Hepatocyte (in vitro differentiated cells): Measurements from ENCODE around the gene DYSF. TPM values are rescaled to one million over a fixed set of nuclear protein-coding genes. Genes with fewer than 3 reads are reported as not detected.

ENCODE experiments used
- DNase-seq: peaks from one replicate; pipeline ENCODE4 v3.0.0-alpha.2; 2016; ENCODE audit warnings: low spot score
- H2AFZ ChIP-seq: fragments of 200-600 bp; sonication (generic); 2 replicates; pipeline ENCODE4 v1.6.0; 2016; ENCODE audit warnings: antibody characterized with exemption, mild to moderate bottlenecking
- H3K27ac ChIP-seq: fragments of 200-600 bp; sonication (generic); 2 replicates; pipeline ENCODE4 v1.5.1; 2016; ENCODE audit warnings: mild to moderate bottlenecking
- H3K27me3 ChIP-seq: fragments of 200-600 bp; sonication (generic); 2 replicates; pipeline ENCODE4 v1.6.1; 2016
- H3K36me3 ChIP-seq: fragments of 200-600 bp; sonication (generic); replicated peaks from 2 replicates; pipeline ENCODE4 v1.5.1; 2016; ENCODE audit warnings: low read depth; ENCODE audit not compliant: insufficient read depth
- H3K4me1 ChIP-seq: fragments of 200-600 bp; sonication (generic); 2 replicates; pipeline ENCODE4 v1.5.1; 2016; ENCODE audit warnings: mild to moderate bottlenecking, moderate library complexity; ENCODE audit not compliant: insufficient read depth
- H3K4me2 ChIP-seq: fragments of 200-600 bp; sonication (generic); 2 replicates; pipeline ENCODE4 v1.6.0; 2016
- H3K4me3 ChIP-seq: fragments of 200-600 bp; sonication (generic); 2 replicates; pipeline ENCODE4 v1.5.1; 2016; ENCODE audit warnings: mild to moderate bottlenecking
- H3K79me2 ChIP-seq: fragments of 200-600 bp; sonication (generic); 2 replicates; pipeline ENCODE4 v1.6.0; 2017; ENCODE audit warnings: mild to moderate bottlenecking
- H3K9me2 ChIP-seq: fragments of 200-600 bp; sonication (generic); replicated peaks from 2 replicates; pipeline ENCODE4 v1.6.0; 2017; ENCODE audit warnings: mild to moderate bottlenecking; ENCODE audit not compliant: insufficient read depth
- H3K9me3 ChIP-seq: fragments of 200-600 bp; sonication (generic); 2 replicates; pipeline ENCODE4 v1.5.1; 2016; ENCODE audit warnings: low read depth, mild to moderate bottlenecking
- H4K20me1 ChIP-seq: fragments of 200-600 bp; sonication (generic); 2 replicates; pipeline ENCODE4 v1.6.0; 2016; ENCODE audit warnings: mild to moderate bottlenecking; ENCODE audit not compliant: insufficient read depth, poor library complexity, severe bottlenecking
- EZH2 ChIP-seq: fragments of 200-600 bp; sonication (generic); IDR thresholded peaks from 2 replicates; pipeline ENCODE4 v1.6.1; 2016; ENCODE audit warnings: antibody characterized with exemption, mild to moderate bottlenecking, borderline replicate concordance
- EZH2phosphoT487 ChIP-seq: fragments of 200-600 bp; sonication (generic); IDR thresholded peaks from one replicate; pipeline ENCODE4 v1.6.1; 2018; ENCODE audit warnings: antibody characterized with exemption, mild to moderate bottlenecking, low read depth, moderate library complexity; ENCODE audit not compliant: unreplicated experiment, severe bottlenecking
- WGBS: methylation state at CpG from one replicate; pipeline ENCODE4 v1.1.6; 2016; ENCODE audit warnings: low lambda C conversion rate; ENCODE audit errors: missing lambda C conversion rate; 5-methylcytosine and 5-hydroxymethylcytosine counted together
- polyA plus RNA-seq: library from polyadenylated mRNA; unstranded; fragments of >200 nt; fragmentation: Nextera tagmentation; extraction: Ambion mirVana; gene quantifications from 2 replicates; pipeline ENCODE4 v1.2.1, GENCODE V29; 2016
- total RNA-seq: library from RNA; depleted of rRNA; stranded (reverse); fragments of >200 nt; gene quantifications from 2 replicates; pipeline ENCODE4 v1.2.3, GENCODE V29; 2014
- TF ChIP-seq, protein P1 (sequence below): fragments of 200-600 bp; sonication (generic); IDR thresholded peaks from 2 replicates; pipeline ENCODE4 v1.5.1; 2016; ENCODE audit warnings: antibody characterized with exemption, mild to moderate bottlenecking; ENCODE audit not compliant: poor library complexity

Gene DYSF
- total and polyA plus RNA-seq, 2 experiments from 2014 or later = 0.25 to 0.90 TPM

GRCh38 chr2:71462056-71462605, 8.8 kb downstream of the DYSF start:
- DNase-seq = no peak
- WGBS = 84% methylated on average over 8 of the region's 8 CpGs

DNA sequence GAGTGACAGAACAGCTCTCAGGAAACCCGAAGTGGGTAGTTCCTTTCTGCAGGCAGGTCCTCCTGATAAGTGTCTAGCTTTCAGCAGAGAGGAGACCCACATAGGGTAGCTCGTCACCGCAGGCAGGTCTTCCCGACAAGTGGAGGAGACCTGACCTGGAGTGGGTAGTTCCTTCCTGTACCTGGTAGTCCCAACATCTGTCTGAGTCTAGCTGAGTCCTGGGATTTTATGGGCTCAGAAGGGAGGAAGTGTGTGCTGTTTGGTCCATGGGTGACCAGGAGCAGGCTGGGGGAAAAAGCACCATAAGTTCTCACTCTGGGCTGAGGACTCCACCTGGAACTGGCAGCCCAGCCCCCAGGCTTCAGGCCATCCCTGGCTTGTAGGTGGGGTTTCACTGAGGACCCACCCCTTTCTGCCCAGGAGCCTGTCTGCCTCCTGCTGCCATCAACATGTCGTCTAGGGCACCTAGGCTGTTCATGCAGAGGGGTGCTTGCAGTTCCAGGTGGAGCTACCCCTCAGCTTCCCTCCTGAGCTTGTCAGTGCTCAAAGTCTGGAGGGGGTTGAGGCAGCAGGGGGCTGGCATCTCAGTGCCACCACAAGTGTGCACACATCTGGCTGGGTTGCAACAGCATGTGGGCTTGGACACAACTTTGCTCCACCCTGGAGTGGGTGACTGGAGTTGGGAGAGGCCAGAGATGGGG, 9.4 kb downstream of the DYSF start:
- WGBS = 78% methylated on average over 5 of the region's 5 CpGs
- no peak for DNase-seq
- Histone ChIP-seq H3K4me3 (no peak overlapping the region), H3K9me2 (no peaks in the 10 kb centered on the region), H3K9me3 (no peaks in the 10 kb centered on the region), H2AFZ (no peak overlapping the region), H3K36me3 (no peaks in the 10 kb centered on the region), H4K20me1 (no peaks in the 10 kb centered on the region), H3K27me3 (peaks cover 46% of the 10 kb centered on the region), H3K4me1 (no peaks in the 10 kb centered on the region), H3K79me2 (no peaks in the 10 kb centered on the region), H3K4me2 (no peak overlapping the region), H3K27ac (no peak overlapping the region)
- TF ChIP-seq EZH2phosphoT487 (no peak), EZH2 (no peak)
- TF ChIP-seq, protein P1, sequence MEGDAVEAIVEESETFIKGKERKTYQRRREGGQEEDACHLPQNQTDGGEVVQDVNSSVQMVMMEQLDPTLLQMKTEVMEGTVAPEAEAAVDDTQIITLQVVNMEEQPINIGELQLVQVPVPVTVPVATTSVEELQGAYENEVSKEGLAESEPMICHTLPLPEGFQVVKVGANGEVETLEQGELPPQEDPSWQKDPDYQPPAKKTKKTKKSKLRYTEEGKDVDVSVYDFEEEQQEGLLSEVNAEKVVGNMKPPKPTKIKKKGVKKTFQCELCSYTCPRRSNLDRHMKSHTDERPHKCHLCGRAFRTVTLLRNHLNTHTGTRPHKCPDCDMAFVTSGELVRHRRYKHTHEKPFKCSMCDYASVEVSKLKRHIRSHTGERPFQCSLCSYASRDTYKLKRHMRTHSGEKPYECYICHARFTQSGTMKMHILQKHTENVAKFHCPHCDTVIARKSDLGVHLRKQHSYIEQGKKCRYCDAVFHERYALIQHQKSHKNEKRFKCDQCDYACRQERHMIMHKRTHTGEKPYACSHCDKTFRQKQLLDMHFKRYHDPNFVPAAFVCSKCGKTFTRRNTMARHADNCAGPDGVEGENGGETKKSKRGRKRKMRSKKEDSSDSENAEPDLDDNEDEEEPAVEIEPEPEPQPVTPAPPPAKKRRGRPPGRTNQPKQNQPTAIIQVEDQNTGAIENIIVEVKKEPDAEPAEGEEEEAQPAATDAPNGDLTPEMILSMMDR = no peak

More at GRCh38 chr2:71462056-71462605, 8.8 kb downstream of the DYSF start:
- Histone ChIP-seq H3K79me2 (no peaks in the 10 kb centered on the region), H3K27me3 (peaks cover 39% of the 10 kb centered on the region), H3K9me3 (no peaks in the 10 kb centered on the region), H3K36me3 (no peaks in the 10 kb centered on the region), H3K4me1 (no peaks in the 10 kb centered on the region), H3K27ac (no peak overlapping the region), H3K9me2 (no peaks in the 10 kb centered on the region), H2AFZ (no peak overlapping the region), H3K4me3 (no peak overlapping the region), H4K20me1 (no peaks in the 10 kb centered on the region), H3K4me2 (no peak overlapping the region)
- TF ChIP-seq, protein P1 = no peak
- TF ChIP-seq EZH2phosphoT487 (no peak), EZH2 (no peak)

DNA sequence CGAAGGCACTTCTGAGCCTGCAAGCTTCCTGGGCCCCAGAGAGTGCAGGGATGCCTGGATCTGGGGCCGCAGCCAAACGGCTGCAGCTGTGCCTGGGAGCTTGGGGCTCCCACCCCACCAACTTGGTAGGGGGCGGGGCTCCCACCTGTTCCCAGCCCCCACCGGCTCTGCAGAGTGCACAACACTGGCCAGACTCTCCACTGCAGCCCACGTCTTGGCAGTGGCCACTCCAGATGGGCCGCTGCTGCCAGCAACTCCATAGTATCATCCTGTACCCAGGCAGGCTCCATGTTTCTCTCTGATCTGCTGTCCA, 9.9 kb downstream of the DYSF start:
- Histone ChIP-seq H3K36me3 (no peaks in the 10 kb centered on the region), H3K9me2 (no peaks in the 10 kb centered on the region), H3K27ac (no peak overlapping the region), H2AFZ (no peak overlapping the region), H3K4me1 (no peaks in the 10 kb centered on the region), H3K4me3 (no peak overlapping the region), H3K9me3 (no peaks in the 10 kb centered on the region), H3K79me2 (no peaks in the 10 kb centered on the region), H3K27me3 (peaks cover 51% of the 10 kb centered on the region), H4K20me1 (no peaks in the 10 kb centered on the region), H3K4me2 (no peak overlapping the region)
- TF ChIP-seq, protein P1 = no peak
- TF ChIP-seq EZH2phosphoT487 = no peak
- no peak for TF ChIP-seq EZH2
- 85% methylated on average over 7 of the region's 7 CpGs for WGBS
- DNase-seq = no peak
